ENCODE measurements around the gene SFTPD.

The SFTPD gene

GRCh38 chr10:79940431-79940830 is 8.5 kb downstream of the SFTPD start:
- in situ Hi-C loops (cut with MboI; ENCODE audit: low pct_unique_long_range_greater_than_20kb, low sequenced_read_pairs, unreplicated experiment), result loop anchor here (25.0 kb wide), 1 partner anchor 378 kb away; the partner anchor contains the start of gene SFTPA2

GRCh38 chr10:79939969-79940368 is 8.9 kb downstream of the SFTPD start:
- TF ChIP-seq CTCF (IDR thresholded peaks at IDR 0.05; ENCODE audit: extremely low read depth, insufficient read depth, missing control alignments), result no peak
- in situ Hi-C loops (cut with MboI; ENCODE audit: low pct_unique_long_range_greater_than_20kb, low sequenced_read_pairs, unreplicated experiment), result loop anchor here (25.0 kb wide), 1 partner anchor 378 kb away; the partner anchor contains the start of gene SFTPA2
- no peak for DNase-seq (ENCODE audit: low spot score)

More at GRCh38 chr10:79940431-79940830, 8.5 kb downstream of the SFTPD start:
- TF ChIP-seq CTCF (IDR thresholded peaks at IDR 0.05; ENCODE audit: extremely low read depth, insufficient read depth, missing control alignments), result no peak
- DNase-seq (ENCODE audit: low spot score), result no peak

DNA sequence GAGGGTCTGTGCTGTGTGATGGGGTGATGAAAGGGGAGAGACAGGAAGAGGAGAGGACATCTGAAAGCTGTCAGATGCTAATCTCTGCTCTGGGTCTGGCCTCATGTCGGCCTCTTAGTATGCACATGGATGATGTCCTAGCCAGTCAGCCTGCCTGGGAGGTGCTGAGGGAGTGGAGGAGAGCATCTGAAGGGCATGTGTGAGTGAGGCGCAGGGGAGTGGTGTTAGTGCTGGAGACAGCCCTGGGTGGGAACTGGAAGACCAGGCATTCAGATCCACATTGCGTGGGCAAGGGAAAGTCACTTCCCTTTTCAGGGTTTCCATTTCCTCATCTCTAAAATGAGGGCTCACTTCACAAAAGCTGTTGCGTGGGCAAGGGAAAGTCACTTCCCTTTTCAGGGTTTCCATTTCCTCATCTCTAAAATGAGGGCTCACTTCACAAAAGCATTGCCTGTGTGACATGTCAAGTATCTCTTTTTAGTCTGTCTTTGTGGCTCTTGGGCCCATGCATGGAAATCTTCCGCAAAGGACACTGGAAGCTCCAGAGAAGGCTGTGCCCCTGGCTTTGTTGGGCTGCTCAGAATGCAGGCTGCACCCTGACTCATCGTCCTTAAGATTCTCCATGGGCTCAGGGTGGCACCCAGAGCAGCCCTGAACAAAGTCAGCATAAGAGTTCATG is 10.0 kb downstream of the SFTPD start:
- no peak for DNase-seq (ENCODE audit: low spot score)
- in situ Hi-C loops (cut with MboI; ENCODE audit: low pct_unique_long_range_greater_than_20kb, low sequenced_read_pairs, unreplicated experiment), result loop anchor here (25.0 kb wide), 1 partner anchor 377 kb away; the partner anchor contains the start of gene SFTPA2
- TF ChIP-seq CTCF (IDR thresholded peaks at IDR 0.05; ENCODE audit: extremely low read depth, insufficient read depth, missing control alignments), result no peak

- no peak for DNase-seq (ENCODE audit: low spot score)
- TF ChIP-seq CTCF (IDR thresholded peaks at IDR 0.05; ENCODE audit: extremely low read depth, insufficient read depth, missing control alignments), result no peak
- in situ Hi-C loops (cut with MboI; ENCODE audit: low pct_unique_long_range_greater_than_20kb, low sequenced_read_pairs, unreplicated experiment), result loop anchor here (25.0 kb wide), 1 partner anchor 375 kb away; the partner anchor contains the start of gene SFTPA2
These were observed 11.2 kb downstream of the SFTPD start for GRCh38 chr10:79937701-79938151.

DNA sequence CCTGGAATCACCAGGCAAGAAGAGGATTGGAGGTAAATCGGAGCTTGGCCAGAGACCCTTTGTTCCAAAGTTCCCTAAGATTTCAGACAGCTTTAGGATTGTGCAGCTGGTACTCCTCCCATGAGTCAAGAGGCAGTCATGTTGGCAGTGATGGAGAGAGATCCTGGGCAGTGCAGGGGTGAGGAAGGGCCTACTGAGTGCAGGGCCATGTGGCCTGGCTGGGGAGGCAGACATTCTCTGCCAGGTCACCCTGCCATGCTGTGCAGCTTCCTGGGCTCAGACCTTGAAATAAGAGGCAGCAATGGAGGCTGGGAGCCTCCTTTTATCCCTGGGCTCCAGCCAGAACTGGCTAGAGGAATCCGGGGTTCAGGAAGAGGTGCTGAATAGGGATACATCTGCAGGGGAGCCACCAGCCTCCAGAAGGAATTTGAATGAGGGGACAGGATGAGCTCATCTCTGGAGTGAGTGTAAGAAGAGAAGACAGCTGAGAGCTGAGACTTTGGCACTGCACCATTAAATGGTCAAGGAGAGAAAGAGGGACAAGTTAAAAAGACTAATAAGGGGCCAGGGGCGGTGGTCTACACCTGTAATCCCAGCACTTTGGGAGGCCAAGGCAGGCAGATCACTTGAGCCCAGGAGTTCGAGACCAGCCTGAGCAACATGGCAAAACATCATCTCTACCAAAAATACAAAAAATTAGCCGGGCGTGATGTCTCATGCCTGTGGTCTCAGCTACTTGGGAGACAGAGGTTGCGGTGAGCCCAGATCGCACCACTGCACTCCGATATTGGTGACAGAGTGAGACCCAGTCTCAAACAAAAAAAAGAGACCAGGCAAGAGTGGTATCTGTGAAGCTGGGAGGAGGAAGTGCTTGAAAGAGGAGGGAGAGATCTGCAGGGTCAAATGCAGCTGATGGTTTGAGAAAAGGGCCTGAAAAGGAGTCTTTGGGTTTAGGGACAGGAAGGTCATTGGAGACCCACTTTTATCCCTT is 12.0 kb downstream of the SFTPD start:
- DNase-seq (ENCODE audit: low spot score), result no peak
- TF ChIP-seq CTCF (IDR thresholded peaks at IDR 0.05; ENCODE audit: extremely low read depth, insufficient read depth, missing control alignments), result no peak
- in situ Hi-C loops (cut with MboI; ENCODE audit: low pct_unique_long_range_greater_than_20kb, low sequenced_read_pairs, unreplicated experiment), result loop anchor here (25.0 kb wide), 1 partner anchor 375 kb away; the partner anchor contains the start of gene SFTPA2

- in situ Hi-C loops (cut with MboI; ENCODE audit: low pct_unique_long_range_greater_than_20kb, low sequenced_read_pairs, unreplicated experiment), result loop anchor here (25.0 kb wide), 1 partner anchor 372 kb away; the partner anchor contains the start of gene SFTPA2
- DNase-seq (ENCODE audit: low spot score), result no peak
These were observed 14.9 kb downstream of the SFTPD start for GRCh38 chr10:79933961-79934360.

More at GRCh38 chr10:79933961-79934360, 14.9 kb downstream of the SFTPD start:
- TF ChIP-seq CTCF (IDR thresholded peaks at IDR 0.05; ENCODE audit: extremely low read depth, insufficient read depth, missing control alignments), result no peak
